ENCODE results near the gene PNPLA3.

Gene PNPLA3

DNA sequence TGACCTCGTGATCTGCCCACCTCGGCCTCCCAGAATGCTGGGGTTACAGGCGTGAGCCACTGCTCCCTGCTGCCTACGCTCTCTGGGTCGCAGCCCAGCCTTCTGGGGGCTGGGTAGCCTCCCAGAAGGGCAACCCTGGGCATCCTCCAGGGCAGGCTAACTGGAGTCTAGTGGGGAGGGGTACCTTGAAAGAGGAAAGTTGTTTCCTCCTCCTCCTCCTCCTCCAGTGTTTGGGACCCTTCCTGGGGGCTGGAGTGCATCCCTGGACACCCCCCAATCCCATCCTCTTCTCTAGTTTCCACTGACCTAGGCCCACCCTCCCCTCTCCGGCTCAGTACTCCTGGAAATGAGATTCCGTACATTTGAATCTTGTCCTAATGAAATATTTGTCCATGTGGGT, 1.3 kb downstream of the PNPLA3 start:
- TF ChIP-seq FOXP2 (optimal IDR thresholded peaks at IDR 0.05; ENCODE audit: borderline replicate concordance, extremely low read depth, extremely low read length, insufficient read depth), result no peak
- no peak for TF ChIP-seq SIN3A (IDR thresholded peaks at IDR 0.05; ENCODE audit: borderline replicate concordance, insufficient read depth, low read length)
- no peak for TF ChIP-seq REST (IDR thresholded peaks at IDR 0.05; ENCODE audit: insufficient read depth in 1 of 2, low read depth in 2 of 2, low read length in 2 of 2)
- no peak for TF ChIP-seq POLR2AphosphoS5 (IDR thresholded peaks at IDR 0.05; ENCODE audit: low read depth, low read length)
- no peak for TF ChIP-seq TAF1 (IDR thresholded peaks at IDR 0.05; ENCODE audit: borderline replicate concordance, insufficient read depth, low read length)

DNA sequence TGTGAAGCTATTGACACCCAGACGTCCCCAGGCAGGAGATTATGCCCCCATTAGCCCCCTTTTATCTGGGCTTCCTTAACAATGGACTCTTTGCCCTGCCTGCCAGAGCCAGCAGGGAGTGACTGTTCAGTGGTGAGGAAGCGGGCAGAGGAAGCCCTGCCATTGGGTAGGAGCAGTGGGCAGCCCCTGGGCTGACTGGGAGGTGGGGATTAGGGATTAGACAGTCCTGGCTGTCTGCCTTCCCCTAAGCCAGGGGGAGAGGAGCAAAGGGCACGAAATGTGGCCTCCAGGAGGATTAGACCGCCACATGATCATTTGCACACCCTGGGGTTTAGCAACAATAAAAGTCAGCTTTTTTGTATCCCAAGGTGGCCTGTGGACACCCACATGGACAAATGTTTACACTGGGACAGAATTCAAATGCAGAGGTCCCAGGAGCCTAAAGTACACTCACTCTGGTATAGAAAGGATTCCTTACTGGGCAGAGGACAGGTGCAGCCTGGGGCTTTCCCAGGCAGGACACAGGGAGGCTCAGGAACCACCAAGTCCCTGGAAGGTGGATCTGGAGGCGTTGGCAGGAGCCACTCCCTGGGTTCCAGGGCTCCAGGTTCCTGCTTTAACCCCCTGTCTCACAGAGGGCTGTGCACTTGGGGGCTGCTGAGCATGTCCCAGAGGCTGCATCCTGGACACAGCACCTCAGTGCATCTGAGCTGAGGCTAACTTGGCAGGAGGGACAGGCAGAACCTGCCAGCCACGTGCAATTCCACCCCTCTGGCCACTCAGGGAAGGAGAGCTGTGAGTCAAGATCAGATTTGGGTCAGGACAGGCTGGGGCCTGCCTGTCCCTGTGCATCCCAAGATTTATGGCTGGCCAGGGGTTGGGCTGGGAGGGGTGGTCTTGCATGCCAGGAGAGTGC, 2.1 kb downstream of the PNPLA3 start:
- TF ChIP-seq TAF1 (IDR thresholded peaks at IDR 0.05; ENCODE audit: borderline replicate concordance, insufficient read depth, low read length), result no peak
- TF ChIP-seq REST (IDR thresholded peaks at IDR 0.05; ENCODE audit: insufficient read depth in 1 of 2, low read depth in 2 of 2, low read length in 2 of 2), result no peak
- TF ChIP-seq POLR2AphosphoS5 (IDR thresholded peaks at IDR 0.05; ENCODE audit: low read depth, low read length), result no peak
- TF ChIP-seq SIN3A (IDR thresholded peaks at IDR 0.05; ENCODE audit: borderline replicate concordance, insufficient read depth, low read length), result no peak
- TF ChIP-seq FOXP2 (optimal IDR thresholded peaks at IDR 0.05; ENCODE audit: borderline replicate concordance, extremely low read depth, extremely low read length, insufficient read depth), result no peak

DNA sequence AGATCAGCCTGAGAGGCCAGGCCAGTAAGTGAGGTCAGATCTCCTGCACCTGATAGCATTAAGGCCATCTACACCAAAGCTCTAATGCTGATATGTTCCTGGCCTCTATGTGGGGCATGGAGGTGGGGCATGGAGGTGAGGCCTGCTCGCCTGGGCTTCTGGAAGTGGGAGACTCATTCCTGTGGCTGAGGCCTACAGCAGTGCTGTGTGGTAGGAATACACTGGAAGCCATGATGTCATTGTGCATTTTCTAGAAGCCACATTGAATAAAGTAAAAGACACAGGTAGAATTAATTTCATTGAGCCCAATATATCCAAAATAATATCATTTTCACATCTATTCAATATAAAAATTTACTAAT, 2.7 kb downstream of the PNPLA3 start:
- TF ChIP-seq POLR2AphosphoS5 (IDR thresholded peaks at IDR 0.05; ENCODE audit: low read depth, low read length), result no peak
- TF ChIP-seq FOXP2 (optimal IDR thresholded peaks at IDR 0.05; ENCODE audit: borderline replicate concordance, extremely low read depth, extremely low read length, insufficient read depth), result no peak
- no peak for TF ChIP-seq TAF1 (IDR thresholded peaks at IDR 0.05; ENCODE audit: borderline replicate concordance, insufficient read depth, low read length)
- TF ChIP-seq REST (IDR thresholded peaks at IDR 0.05; ENCODE audit: insufficient read depth in 1 of 2, low read depth in 2 of 2, low read length in 2 of 2), result no peak

DNA sequence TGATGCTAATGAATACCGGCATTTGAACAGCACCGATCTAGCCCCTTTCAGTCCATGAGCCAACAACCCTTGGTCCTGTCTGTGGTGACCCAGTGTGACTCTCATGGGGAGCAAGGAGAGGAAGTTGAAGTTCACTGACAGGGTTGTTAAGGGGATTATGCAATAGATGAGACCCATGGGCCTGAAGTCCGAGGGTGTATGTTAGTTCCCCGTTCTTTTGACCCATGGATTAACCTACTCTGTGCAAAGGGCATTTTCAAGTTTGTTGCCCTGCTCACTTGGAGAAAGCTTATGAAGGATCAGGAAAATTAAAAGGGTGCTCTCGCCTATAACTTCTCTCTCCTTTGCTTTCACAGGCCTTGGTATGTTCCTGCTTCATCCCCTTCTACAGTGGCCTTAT, 4.9 kb downstream of the PNPLA3 start:
- TF ChIP-seq SIN3A (IDR thresholded peaks at IDR 0.05; ENCODE audit: borderline replicate concordance, insufficient read depth, low read length), result no peak
- no peak for TF ChIP-seq TAF1 (IDR thresholded peaks at IDR 0.05; ENCODE audit: borderline replicate concordance, insufficient read depth, low read length)
- TF ChIP-seq FOXP2 (optimal IDR thresholded peaks at IDR 0.05; ENCODE audit: borderline replicate concordance, extremely low read depth, extremely low read length, insufficient read depth), result no peak
- no peak for TF ChIP-seq REST (IDR thresholded peaks at IDR 0.05; ENCODE audit: insufficient read depth in 1 of 2, low read depth in 2 of 2, low read length in 2 of 2)
- TF ChIP-seq POLR2AphosphoS5 (IDR thresholded peaks at IDR 0.05; ENCODE audit: low read depth, low read length), result no peak

Measured in PFSK-1 (cell line).